Stimulated activated CD4-positive, alpha-beta T cell treated with anti-CD3 and anti-CD28 coated beads, Interleukin-2, amount 100 ng/mL, for 4 hours (primary cell): ENCODE results near the gene MAPK6.
A peak's percentile ranks its signal among the peaks of the same experiment; 100 is the strongest.

Experiments
- DNase-seq: peaks from one replicate; pipeline ENCODE4 v3.0.0-alpha.2; 2020; ENCODE audit warnings: low read depth

MAPK6 gene

DNA sequence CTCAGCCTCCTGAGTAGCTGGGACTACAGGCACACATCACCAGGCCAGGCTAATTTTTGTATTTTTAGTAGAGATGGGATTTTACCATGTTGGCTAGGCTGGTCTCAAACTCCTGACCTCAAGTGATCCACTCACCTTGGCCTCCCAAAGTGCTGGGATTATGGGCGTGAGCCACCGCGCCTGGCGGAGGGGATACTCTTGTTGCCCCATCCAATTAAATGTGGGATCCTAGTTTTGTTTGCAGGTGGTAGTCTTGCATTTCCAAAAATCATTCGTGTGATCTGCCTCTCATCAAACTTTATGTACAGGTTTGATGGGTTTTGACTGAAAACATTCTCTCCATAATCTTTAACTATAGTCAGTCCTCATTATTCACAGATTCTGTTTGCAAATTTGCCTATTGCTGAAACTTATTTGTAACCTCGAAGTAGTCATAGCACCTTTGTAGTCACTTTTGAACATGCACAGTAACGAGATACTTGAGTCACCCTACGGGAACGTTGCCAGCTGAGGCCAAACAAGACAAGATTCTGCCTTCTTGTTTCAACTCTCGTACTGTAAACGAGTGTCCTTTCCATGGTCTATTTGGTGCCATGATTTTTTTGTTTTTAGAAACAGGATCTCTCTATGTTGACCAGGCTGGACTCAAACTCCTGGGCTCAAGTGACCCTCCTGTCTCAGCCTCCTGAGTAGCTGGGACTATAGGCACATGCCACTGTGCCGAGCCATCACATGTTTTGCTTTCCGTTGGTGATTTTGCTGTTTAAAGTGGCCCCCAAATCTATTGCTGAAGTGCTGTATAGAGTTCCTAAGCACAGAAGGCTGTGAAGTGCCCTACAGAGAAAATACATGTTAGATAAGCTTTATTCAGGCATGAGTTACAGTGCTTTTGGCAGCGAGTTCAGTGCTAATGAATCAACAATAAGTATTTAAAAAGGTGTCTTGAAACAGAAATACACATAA, 8.1 kb upstream of the MAPK6 start:
- DNase-seq = no peak

DNA sequence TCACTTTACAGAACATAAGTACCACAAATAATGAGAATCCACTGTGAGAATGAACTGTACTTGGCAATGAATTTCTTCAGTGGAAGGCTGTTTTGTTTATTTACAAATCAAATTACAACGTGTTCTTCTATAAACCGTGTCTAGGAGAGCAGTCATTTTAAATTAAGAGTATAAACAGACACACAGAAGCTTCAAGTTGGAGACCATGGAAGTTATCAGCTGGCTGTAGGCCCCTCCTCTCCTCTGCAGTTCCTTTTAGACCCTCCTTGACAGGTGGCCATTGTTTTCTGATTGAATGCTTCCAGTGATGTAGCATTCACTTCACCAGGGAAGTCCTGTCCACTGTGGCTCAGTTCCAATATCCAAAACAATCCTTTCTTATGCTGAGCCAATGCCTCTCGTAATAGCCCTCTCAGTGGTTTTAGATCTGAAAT, 7.3 kb upstream of the MAPK6 start:
- DNase-seq = no peak

DNA sequence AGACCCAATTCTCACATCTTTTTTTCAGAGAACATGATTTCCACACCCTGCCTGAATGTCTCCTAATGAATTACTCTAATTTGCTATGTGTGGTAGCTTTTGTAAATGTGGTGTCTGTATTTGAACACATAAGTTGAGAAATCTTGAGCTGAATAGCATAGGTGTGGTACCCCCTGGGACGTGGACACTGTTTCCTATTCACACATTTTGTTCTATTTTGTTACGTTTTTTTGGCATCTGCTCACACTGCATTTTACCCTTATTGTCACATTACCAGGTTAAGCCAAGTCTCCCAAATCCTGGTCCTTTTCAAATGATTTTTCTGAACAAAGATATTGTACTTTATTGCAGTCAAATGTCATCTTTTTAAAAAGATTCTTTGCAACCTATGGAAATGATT, 6.8 kb upstream of the MAPK6 start:
- no peak for DNase-seq

DNA sequence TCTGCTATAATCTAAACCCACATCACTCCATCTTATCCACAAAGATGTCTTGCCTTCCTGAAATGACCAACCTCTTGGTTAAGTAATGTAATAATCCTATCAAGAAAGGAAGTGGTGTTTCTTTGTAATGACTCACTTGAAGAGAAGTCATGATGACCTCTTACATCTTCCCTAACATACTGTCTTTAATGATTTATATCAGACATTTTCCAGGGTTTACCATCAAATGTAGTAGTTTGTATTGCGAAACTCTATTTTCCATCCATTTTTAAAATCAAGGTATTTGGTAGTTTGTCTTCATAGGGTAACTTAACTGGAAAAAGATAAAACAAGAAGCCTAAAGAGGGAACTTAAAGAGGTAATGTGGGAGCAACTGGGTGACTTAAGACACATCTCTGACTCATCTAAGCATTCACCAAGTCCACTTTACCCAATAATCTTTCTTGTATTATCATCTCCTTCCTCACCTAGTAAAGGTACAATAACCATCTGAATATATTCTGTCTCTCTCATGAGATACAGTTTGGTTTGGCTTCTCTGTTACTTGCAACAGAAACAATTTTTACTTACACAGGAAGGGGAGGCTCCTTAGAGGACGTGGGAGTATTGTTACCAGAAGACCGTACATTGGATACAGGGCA, 5.7 kb upstream of the MAPK6 start:
- DNase-seq = no peak

DNA sequence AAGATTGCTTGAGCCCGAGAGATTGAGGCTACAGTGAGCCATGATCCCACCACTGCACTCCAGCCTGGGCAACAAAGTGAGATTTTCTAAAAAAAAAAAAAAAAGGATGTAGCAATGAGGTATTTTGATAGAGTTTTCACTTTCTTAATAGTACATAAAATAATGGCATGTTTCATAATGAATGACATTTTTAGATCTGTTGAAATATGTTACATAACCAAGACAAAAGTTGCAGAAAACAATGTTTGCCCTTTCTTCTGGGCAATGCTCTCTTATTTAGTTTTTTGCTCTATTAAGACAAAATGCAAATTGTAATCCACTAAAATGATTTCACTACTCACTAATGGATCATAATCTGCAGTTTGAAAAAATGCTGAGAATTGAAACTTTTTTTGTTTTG, 4.4 kb upstream of the MAPK6 start:
- DNase-seq = no peak

DNA sequence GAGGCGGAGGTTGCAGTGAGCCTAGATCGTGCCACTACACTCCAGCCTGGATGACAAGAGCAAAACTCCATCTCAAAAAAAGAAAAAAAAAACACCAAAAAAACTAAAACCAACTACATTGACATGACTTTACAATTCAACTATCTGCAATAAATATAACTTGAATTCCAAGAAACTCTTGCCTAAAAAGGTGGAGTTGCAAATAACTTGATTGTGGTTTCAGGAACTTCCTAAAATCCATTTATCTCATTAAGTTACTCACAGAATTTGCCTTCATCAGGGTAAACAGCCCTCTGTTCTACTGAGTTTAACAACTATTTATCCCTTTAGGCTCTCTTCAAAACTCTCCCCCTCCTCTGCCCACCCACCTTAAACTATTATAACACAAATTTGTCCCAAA, 2.7 kb upstream of the MAPK6 start:
- no peak for DNase-seq

DNA sequence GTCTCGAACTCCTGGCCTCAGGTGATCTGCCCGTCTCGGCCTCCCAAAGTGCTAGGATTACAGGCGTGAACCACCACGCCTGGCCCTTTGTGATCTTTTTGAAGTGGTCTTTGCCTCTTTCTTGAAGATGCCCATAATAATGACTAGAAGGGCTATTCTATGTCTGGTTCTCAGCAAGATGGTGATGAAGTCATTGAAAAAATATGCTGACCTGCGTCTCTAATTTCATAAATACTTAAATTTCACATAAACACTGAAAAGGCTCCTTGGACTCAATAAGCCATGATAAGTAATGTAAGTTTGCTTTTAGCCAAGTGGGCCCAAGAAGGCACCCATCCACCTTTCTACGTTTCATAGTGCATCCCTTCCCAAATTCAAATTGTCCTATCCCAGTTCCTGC, 775 bp upstream of the MAPK6 start:
- no peak for DNase-seq

DNA sequence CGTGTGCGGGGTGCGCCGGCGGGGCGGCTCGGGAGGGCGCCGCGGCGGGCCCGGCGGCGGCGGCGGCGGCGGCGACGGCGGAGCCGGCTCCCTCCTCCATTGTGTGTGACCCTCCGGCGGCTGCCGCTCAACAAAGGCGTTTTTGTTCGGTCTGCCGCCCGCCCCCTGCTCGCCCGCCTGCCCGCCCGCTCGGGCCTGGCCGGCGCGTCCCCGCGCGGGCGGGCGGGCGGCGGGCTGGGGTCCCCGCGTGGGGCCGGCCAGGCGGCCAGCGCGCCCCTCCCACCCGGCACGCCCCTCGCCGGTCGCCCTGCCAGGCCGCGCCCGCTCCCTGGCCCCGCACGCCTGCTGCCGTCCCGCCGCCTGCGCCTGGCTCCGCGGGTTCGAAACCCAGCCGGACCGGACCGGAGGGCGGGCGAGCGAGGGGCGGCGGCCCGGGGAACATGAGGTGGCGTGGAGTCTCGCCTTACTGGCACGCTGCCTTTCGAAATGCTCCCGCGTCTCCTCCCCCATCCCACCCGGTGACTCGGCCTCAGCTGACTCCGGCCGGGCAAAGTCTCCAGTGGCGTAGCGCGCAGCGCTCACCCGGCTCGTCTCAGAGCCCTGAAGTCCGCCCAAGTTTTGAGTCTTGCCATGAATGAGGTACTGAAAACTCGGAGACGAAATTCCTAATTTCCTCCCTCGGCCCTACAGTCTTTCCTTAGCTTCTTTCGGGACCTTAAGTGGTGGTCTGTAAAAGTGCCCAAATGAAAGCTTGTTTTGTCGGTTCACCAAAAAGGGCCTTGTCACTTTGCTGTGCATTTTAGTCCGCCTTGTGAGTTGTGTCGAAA, 588 bp downstream of the MAPK6 start:
- DNase-seq = peak; percentile 45

DNA sequence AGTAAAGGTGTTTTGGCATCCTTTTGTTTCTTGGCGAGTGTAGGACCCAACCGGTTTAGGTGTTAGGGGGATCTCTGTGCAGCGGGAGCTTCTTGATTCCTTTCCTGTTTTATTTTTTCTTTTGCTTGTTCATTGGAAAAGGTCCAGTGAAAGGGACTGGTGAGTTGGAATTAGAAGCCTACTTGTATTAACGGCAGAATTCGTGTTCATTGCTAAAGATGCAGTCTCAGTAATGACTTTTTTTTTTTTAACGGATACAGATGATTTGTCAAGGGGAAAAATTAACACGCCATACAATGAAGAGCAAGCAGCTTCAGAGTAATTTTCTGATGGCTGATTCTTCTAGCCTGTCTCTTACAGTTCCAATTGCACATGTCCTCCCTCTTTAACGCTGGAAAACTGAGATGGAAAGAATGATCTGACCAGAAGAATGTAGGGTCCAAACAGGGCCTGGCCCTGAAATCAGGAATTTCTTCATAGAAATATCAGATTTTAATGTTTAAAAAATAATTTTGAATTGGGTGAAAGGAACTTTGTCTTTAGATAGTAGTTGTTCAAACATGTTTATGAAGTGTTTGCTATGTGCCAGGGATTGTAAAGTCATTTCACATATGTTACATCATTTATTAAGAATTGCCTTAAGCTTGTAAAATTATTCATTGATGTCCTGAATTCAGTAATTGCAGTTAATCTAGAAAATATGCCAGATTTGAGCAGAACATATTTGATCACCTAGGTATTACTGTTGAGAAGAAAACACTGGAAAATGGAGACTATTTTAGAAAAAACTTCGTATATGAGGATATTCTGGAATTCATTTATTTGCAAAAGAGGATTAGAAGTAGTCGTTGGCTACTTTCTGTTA, 1.4 kb downstream of the MAPK6 start:
- DNase-seq = no peak

DNA sequence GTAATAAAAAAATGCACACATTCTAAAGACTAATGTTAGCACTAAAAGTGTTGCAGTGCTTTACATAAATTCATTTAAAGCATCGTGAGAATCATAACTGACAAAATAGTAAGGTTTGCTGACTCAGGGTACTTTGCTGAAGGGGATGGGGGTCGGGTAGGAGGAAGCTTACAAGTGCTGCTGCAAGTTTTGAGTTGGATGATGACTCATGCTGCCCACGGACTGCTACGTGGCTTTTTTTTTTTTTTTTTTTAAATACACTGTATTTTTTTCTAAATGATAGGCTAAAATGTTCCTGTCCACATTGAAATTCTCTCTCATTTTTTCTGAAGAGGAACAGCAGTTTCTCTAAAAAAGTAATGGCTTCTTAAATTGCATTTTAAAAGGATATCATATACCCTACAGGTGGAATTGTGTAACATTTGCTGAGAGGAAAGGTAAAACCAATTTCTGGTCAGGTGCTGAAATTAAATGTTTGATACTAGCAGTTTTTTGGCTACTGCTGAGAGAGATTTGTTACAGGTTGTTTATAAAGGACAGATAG, 2.2 kb downstream of the MAPK6 start:
- DNase-seq = peak; percentile 75

DNA sequence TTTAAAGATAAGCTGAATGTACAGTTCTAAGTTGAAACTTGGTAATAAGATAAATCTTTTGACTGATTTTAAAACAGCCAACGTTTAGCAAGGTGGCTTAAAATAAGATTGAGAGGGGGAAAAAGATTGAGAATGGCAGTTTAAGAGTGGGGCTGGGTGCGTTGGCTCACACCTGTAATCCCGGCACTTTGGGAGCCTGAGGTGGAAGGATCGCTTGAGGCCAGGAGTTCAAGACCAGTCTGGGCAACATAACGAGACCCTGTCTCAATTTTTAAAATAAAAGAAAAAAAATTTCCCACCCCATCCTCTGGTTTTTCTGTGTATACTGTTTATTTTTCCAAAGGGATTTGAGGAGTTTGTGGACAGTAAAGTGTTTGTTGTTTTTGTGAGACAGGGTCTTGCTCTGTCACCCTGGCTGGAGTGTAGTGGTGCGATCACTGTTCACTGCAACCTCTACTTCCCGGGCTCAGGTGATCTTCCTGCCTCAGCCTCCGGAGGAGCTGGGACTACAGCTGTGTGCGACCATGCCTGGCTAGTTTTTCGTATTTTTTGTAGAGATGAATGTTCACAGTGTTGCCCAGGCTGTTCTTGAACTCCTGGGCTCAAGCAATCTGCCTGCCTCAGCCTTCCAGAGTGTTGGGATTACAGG, 3.0 kb downstream of the MAPK6 start:
- DNase-seq = no peak

DNA sequence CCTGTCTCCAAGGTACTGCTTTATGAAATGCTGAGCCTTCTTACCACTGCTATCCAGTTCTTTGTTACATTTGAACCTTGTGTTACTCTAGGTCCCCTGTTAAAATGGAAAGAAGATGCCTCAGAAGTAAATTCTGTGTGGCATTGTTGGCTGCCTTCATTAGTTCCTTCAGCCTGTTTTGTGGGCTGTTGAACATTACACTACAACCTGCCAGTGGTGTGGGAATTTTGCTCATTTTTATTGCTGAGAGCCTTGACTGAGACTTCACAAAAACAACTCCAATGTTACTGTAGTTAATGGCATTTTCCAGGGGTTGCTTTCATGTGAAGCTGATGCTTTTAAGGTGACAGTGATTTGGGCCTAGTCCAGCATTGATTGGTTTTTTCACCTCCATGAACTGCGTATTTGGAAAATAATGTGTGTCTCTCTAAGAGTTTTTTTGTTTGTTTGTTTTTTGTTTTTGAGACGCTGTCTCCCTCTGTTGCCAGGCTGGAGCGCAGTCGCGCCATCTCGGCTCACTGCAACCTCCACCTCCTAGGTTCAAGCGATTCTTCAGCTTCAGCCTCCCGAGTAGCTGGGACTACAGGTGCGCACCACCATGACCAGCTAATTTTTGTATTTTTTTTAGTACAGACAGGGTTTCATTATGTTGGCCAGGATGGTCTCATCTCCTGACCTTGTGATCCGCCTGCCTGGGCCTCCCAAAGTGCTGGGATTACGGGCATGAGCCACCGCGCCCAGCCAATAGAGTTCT, 4.3 kb downstream of the MAPK6 start:
- no peak for DNase-seq

DNA sequence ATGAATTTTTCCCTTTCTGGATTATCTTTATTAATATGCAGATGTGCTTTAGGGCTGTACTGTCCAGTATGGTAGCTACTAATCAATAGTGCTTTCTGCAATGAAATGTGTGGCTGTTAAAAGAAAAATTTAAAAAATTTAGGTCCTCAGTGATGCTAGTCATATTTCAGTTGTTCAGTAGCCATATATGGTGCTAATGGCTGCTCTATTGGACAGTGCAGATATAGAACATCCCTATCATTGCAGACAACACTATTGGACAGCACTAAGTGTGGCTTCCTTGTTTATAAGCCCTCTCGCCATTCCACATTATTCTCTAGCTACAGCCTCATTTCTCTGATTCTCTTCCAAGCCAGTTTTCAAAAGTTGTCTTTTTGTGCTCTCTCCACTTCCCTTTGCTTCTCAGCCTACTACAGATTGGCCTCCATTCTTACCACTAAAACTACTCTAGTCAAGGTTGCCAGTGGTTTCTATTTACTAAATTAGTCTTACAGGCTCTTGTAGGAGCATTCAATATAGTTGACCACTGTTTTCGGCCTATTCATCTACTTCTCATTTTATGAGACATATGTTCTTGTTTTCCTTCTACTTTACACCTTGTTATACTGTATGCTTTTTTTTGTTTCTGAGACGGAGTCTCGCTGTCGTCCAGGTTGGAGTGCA, 9.5 kb downstream of the MAPK6 start:
- DNase-seq = no peak

DNA sequence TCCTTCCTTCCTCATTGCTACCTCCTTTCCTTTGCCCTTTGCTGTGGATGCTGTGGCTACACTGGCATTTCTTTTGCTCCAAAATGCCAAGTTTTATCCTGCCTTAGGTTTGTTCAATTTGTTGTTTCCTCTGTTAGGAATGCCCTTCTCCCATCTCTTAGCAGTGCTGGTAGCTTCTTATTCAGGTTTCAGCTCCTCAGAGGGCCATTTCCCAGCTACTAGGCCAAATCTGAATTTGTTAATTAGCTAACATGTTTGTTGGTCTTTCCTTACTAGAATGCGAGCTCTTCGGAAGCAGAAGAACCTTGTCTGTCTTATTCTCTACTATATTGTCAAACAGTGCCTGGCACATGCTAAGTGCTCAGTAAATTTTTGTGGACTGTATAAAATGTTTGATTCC, 11.0 kb downstream of the MAPK6 start:
- no peak for DNase-seq

DNA sequence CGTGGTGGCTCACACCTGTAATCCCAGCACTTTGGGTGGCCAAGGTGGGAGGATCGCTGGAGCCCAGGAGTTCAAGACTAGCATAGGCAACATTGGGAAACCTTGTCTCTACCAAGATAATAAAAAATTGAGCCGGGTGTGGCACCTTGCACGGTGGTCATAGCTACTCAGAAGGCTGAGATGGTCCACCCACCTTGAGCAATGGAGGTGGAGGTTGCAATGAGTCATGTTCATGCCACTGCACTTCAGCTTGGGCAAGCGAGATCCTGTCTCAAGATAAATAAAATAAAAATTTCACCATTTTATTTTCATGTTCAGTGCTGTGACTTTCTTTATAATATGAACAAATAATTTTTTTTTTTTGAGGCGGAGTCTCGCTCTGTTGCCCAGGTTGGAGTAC, 12.5 kb downstream of the MAPK6 start:
- no peak for DNase-seq

DNA sequence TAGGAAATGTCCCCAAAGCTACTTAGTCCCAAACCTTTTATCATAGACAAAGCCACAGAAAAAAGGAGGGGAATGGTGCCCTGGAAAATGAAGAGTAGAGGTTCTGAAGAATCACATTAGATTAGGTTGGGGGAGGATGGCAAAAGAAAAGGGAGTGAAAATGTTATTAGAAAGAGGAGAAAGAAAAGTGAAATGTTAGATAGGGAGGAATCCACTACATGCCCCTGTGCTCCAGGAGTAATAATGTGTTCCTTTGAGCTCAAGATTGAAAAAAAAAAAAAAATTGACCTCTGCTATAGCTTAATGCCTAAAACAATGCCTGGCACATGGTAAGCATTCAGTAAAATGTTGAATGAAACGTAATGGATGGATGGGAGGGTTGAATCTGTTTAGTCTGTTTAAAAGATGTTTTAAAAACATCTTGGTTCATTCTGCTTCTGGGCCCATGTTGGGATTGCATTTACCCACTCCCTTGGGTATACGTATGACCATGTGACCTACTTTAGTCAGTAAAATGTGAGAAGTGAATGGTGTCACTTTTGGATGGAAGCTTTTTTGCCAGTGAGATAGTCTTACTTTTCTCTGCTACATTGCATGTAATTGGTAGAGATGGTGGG, 19.0 kb downstream of the MAPK6 start:
- DNase-seq = no peak

DNA sequence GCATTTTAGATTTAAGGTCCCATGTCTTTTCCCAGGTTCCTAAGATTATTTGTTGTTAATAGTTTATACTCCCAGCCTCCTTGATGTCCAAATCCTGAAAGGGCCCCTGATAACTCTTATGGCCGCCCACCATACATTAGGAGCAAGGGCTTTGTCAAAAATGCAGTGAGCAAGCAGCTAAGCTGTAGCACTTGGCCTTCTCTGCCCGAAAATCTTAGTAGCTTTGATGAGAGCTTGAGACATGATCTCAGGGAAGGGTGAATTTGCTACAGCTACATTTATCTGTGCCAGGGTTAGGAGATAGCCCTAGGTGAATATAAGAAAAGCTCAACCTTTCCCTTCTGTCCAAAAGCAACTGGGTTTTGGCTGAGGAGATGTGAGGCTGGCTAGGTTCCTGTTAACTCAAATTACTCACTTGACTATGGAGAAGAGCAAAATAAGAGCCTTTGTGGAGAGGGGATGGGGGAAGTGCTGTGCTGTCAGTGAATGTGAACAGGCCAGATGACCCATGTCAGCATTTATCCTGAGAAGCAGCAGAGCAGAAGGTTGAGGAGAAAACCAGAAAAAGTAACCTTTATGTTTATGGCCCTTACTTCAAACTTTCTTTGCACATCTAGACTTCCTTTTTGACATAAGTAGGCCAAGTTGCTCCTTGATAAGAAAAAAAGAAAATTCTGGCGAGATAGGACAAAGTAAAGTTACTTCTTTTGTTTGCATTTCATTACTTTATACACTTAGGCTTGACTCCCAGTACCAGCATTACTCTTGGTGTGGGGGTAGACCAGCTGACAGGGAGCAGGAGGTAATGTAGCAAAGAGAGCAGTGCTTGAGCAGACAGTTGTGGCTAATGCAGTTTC, 21.1 kb downstream of the MAPK6 start:
- no peak for DNase-seq
